NOMO-1 treated with dmso at 0.1 percent for 144 hours (cell line): ENCODE data around the gene CACNA1A.

Source experiments
- DNase-seq: peaks from one replicate; lab custom pipeline; 2025; ENCODE audit not compliant: unreplicated experiment; lab: John Stamatoyannopoulos, UW

The CACNA1A gene

DNA sequence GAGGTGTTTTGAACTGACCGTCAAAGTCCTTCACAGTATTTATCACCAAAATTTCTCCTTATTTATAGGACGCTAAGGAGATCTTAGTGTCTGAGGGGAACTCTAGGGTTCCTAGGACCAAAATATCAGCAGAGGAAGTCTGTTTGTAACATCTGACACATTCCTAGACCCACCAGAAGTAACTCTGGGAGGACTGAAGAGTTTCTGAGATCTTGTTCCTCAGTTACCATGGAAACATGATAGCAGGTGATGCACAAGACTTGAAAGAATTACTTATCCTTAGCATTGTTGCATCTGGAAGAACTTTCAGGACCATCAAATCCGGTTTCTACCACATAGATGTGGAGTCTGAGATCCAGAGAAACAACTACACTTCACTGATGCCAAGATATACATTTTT lies 191.5 kb downstream of the CACNA1A start:
- DNase-seq = no peak

DNA sequence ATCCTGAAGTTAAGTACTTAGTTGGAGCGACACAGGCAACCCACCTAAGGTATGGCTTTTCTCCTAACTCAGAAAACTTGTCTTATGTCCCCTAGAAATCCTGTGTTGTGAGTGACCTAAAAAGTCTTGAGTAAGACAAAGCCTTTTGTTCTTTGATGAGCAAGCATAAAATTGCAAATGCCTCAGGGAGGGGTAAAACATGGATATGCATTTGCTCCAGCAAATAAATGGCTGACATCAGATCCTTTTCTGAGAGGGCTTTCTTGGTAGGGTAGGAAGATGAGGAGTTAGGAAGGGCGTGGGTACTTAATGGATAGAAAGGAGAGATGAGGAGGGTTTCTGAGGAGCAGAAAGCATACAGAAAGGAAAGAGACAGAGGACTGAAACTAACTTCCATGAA lies 192.4 kb downstream of the CACNA1A start:
- no peak for DNase-seq

- no peak for DNase-seq
Measured at GRCh38 chr19:13309864-13310263, 196.4 kb downstream of the CACNA1A start.

DNA sequence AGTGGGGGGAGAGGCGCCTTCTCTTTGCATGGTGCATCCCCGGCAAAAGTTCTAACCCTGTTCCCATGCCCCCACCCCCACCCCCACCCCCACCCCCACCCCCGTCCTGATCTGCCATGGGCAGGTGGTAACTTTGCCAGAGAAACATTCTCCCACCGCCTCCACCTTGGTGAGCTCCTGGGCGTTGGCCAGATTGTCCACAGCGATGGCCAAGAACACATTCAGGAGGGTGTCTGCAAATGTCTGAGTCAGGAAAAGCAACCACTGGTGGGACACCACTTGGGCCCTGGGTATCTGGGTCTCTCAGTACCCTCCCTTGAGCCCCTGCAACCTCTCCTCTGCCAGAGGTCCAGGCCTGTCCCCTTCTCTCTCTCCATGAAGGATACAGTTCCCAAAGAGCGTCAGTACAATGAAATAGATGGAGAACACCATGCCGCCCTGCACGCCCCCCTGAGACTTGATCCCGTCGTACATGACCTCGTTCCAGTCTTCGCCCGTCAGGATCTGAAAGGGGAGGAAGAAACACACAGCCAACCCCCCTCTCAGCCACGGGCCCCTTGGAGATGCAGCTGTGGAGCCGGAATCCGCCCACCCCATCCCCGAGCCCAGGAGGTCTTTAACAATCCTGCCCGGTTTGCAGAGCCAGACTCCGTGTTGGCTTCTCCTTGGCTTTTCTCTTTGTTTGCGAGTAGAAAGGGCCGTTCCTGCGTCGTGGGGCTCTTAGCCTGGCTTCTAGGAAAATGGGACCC lies 202.7 kb downstream of the CACNA1A start:
- no peak for DNase-seq

GRCh38 chr19:13302526-13303270 lies 203.6 kb downstream of the CACNA1A start:
- DNase-seq = no peak

DNA sequence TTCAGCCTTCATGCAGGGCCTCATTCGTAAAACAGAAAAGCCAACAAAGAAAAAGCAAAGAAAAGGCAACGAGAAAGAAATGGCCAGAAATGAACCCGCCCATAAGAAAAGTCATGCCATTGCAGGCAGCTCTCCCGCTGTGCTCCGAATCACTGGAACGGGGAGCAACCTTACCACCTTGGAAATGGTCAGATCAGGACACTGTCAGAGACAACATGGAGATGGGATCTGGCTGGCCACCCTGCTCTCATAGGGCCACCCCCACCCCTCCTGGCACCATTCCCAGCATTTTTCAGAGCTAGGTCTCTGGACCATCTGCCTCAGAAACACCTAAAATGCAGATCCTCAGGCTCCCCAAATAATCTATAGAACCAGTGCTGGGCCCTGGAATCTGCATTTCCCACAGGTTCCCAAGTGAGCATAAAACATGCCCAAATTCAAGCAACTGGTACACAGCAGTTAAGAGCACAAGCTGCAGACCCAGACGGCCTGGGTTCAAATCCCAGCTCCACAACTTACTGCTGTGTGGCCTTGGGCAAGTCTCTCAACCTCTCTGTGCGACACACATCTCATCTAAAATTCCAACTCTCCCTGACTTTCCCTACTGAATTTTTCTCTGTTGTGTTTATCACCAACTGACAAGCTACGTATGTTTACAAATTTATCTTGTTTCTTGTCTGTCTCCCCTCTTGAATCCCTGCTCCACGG lies 204.5 kb downstream of the CACNA1A start:
- DNase-seq = no peak

DNA sequence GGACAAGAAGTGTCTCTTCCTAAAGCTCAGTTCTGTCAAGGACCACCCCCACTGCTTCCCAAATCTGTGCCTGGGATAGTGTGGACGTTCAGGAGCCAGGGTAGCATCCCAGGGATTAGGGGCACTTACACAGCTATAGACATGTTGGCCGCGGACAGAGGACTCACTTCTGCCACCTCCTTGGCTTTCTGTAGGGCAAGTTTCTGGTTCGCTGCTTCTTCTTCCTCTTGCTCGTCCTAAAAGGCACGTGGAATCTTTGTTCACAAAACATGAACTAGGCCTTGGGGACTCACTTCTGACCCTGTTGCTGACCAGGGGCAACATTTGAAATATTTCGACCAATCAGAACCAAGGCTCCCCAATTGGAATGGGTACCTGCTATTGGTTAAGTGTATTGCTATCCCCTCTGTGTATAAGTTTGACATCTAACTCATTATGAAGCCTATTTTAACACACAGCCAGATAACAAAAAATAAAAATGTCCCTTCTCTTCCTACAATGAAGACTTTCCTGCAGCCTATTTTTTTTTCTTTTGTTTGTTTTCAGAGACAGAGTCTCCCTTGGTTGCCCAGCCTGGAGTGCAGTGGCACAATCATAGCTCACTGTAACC lies 205.8 kb downstream of the CACNA1A start:
- DNase-seq = no peak

GRCh38 chr19:13299838-13300237 lies 206.4 kb downstream of the CACNA1A start:
- no peak for DNase-seq

GRCh38 chr19:13298565-13299481 lies 207.5 kb downstream of the CACNA1A start:
- no peak for DNase-seq

DNA sequence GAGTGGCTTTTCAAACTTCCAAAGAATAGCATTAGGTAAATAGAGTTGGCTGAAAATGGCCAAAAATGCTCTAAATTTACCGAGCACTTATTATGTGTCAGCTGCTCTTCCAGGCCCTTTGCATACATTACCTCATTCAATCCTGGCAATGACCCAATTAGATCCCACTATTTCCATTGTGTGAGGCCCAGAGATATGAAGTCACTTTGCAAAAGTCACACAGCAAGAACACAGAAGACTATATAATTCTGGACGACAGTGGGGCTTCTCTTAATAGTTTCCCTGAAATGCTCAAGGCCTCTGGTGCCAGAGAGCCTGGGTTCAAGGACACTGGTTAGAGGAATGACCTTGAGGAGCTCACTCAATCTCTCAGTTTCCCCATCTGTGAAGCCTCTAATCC lies 209.3 kb downstream of the CACNA1A start:
- no peak for DNase-seq

DNA sequence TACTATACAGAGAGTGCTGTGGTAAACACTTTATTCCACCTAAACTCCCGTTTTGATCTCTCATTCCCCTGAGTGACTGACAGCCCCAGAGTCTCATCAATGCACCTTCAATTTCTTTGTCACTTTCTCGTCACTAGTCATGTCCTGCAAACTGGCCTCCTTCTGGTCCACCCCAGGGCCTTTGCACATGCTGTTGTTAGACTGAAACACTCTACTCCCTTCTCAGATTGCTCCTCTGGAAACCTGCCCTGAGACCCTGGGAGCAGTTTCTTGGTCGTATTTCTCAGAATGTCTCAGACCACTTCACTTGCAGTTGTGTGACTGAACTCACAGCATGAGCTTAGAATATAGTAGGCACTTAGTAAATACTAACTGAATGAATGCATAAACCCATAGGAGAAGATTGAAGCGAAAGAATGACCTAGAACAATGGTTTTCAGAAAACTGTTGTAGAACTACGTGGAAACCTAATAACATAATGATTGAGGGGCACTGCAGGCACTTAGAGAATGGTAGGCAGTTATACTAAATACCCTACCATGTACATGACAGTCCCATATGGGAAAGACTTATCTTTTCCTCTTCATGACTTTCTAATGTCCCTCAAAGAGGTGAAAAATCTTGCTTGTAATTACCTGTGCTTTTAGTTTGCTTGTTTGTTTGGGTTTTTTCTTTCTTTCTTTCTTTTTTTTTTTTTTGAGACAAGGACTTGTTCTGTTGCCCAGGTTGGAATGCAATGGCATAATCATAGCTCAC lies 211.3 kb downstream of the CACNA1A start:
- no peak for DNase-seq

DNA sequence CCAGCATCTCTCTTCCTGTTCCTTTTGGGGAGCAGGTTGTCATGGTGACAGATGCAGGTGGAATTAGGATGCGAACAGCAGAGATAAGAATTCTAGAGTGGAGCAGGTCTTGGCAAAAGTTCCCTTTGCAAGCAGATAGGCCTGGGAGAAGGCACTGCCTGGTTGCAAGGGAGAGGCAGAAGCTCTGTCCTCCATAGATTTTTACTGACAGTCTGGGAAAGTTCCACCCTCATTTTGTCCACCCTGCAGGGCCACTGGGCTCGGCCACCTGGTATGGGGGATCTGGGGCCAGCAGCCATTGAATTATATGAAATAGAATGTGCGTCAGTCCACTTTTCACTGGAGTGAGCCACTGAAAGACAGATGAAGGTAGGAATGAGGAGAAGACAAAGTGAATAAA lies 214.4 kb downstream of the CACNA1A start:
- no peak for DNase-seq

DNA sequence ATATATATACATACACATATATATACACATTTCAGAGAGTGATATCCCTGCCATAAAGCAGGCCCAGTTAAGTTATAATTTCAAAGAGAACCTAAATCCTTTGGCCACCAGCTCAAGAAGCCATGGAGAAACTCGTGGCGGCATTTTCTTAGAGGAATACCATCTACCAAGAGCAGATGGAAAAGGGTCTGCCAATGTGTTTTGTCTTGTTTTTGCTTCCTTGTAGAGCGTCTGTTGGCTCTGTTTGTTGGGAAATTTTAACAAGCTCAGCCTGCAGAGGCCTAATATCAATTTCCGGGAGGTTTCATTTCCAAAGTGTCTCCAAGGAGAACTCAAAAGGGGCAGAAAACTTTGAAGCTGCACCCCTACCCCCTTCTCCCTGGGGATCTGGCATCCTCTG lies 215.5 kb downstream of the CACNA1A start:
- DNase-seq = no peak

GRCh38 chr19:13289295-13289694 lies 217.0 kb downstream of the CACNA1A start:
- no peak for DNase-seq

GRCh38 chr19:13286195-13286985 lies 219.9 kb downstream of the CACNA1A start:
- no peak for DNase-seq

DNA sequence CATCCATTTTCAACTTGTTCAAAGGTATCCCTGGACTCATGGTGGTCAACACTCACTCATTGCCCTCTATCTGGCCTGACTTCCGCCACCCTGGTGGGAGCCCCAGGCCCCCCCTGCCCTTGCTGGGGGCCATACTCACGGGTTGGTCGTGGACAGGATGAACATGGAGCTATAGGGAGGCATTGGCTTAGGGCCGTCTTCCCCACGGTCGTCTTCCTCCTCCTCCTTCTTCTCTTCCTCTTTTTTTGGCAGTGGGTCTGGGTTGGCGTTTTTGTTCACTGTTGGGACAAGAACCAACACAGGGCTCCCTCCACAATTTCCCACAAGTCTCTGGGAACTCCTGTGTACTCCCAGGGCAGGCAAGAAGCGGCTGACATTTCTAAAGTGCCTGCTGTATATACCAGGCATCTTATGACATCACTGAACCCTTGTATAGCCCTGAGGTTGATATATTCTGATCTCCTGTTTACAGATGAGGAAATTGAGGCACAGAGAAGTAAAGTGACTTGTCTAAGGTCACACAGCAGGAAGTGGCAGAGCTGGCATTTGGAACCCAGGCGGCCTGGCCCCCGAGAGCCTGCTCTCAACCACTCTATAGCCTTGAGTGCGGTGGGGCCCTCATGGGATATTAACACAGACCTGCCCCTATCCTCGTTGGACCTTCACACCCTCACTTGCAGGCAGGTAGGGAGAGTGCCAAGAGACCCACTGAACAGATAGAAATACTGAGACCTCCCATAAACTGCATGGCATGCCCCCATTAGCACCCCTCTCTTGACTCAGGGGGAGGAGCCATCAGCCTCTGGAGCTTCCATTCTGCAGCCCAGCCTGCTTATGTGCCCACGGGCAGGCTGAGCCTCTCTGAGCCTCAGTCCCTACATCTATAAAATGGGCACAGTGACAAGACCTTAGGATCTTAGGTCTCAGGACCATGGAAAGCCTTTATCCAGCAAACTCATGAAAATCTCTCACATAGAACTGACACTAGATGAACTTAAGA lies 221.1 kb downstream of the CACNA1A start:
- no peak for DNase-seq

DNA sequence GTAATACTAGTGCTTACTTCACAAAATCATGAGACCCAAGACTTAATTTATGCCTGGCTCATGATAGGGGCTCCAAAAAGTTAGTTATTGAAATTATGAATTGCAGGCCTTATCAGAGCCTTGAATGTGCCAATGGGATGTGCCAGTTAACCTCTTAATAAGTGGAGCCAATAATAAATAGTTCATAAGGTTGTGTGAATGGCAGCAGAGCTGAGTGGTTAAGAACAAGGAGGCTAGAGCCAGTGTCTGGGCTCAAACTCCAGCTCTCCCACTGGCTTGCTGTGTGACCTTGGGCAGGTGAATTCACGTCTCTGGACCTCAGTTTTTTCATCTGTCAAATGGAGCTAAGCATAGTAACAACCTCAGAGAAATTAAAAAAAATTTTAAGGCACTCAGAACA lies 222.4 kb downstream of the CACNA1A start:
- no peak for DNase-seq
